GM23338 (cell line): ENCODE data around the gene SPX. TPM values are rescaled to one million over a fixed set of nuclear protein-coding genes. Genes with fewer than 3 reads are reported as not detected.

ENCODE experiments used
- ATAC-seq: fragments of 200-7000 bp; cut with Tn5 transposase; 3 replicates; pipeline ENCODE4 v1.9.1; 2020
- DNase-seq: peaks from one replicate; pipeline ENCODE4 v3.0.0-alpha.2; 2015; ENCODE audit warnings: low spot score
- H2AFZ ChIP-seq: fragments of 200-600 bp; sonication (generic); 2 replicates; pipeline ENCODE4 v1.8.0; 2016; ENCODE audit warnings: antibody characterized with exemption, mild to moderate bottlenecking, moderate library complexity
- H3F3A ChIP-seq: fragments of 200-600 bp; sonication (generic); replicated peaks from 2 replicates; pipeline ENCODE4 v1.8.0; 2017; ENCODE audit warnings: antibody characterized with exemption, mixed run types, low read depth
- H3K27ac ChIP-seq: fragments of 200-600 bp; sonication (generic); 2 replicates; pipeline ENCODE4 v1.6.1; 2016; ENCODE audit warnings: low read depth
- H3K27me3 ChIP-seq: fragments of 200-600 bp; sonication (generic); 2 replicates; pipeline ENCODE4 v1.8.0; 2016; ENCODE audit warnings: mild to moderate bottlenecking, mixed run types, moderate library complexity; ENCODE audit not compliant: insufficient read depth
- H3K36me3 ChIP-seq: fragments of 200-600 bp; sonication (generic); 2 replicates; pipeline ENCODE4 v1.8.0; 2016; ENCODE audit warnings: mild to moderate bottlenecking; ENCODE audit not compliant: insufficient read depth
- H3K4me1 ChIP-seq: fragments of 200-600 bp; sonication (generic); 2 replicates; pipeline ENCODE4 v1.8.0; 2016; ENCODE audit warnings: mild to moderate bottlenecking, moderate library complexity; ENCODE audit not compliant: insufficient read depth
- H3K4me2 ChIP-seq: fragments of 200-600 bp; sonication (generic); 2 replicates; pipeline ENCODE4 v1.7.1; 2017; ENCODE audit warnings: mixed run types
- H3K4me3 ChIP-seq: fragments of 200-600 bp; sonication (generic); 2 replicates; pipeline ENCODE4 v1.6.1; 2016; ENCODE audit warnings: mixed run types
- H3K79me2 ChIP-seq: fragments of 200-600 bp; sonication (generic); replicated peaks from 2 replicates; pipeline ENCODE4 v1.8.0; 2017; ENCODE audit warnings: mild to moderate bottlenecking; ENCODE audit not compliant: insufficient read depth
- H3K9me2 ChIP-seq: fragments of 200-600 bp; sonication (generic); 2 replicates; pipeline ENCODE4 v1.8.0; 2017; ENCODE audit not compliant: insufficient read depth
- H4K20me1 ChIP-seq: fragments of 200-600 bp; sonication (generic); replicated peaks from 2 replicates; pipeline ENCODE4 v1.8.0; 2017; ENCODE audit warnings: mild to moderate bottlenecking; ENCODE audit not compliant: insufficient read depth
- H3K27ac Mint-ChIP-seq: 2 replicates; pipeline ENCODE4 v1.8.0; 2020; ENCODE audit warnings: inconsistent platforms, mild to moderate bottlenecking, moderate library complexity, mixed read lengths
- H3K27me3 Mint-ChIP-seq: 3 replicates; pipeline ENCODE4 v1.8.0; 2022; ENCODE audit warnings: low read depth, mild to moderate bottlenecking, moderate library complexity, mixed read lengths, inconsistent platforms; ENCODE audit not compliant: insufficient read depth, poor library complexity
- H3K36me3 Mint-ChIP-seq: 3 replicates; pipeline ENCODE4 v1.8.0; 2021; ENCODE audit warnings: low read depth, mild to moderate bottlenecking, inconsistent platforms, moderate library complexity, mixed read lengths
- H3K4me1 Mint-ChIP-seq: 3 replicates; pipeline ENCODE4 v1.8.0; 2020; ENCODE audit warnings: mild to moderate bottlenecking, inconsistent platforms, mixed read lengths
- H3K4me3 Mint-ChIP-seq: 3 replicates; pipeline ENCODE4 v1.8.0; 2021; ENCODE audit warnings: moderate library complexity, mild to moderate bottlenecking, inconsistent platforms, mixed read lengths
- H3K9me3 Mint-ChIP-seq: 3 replicates; pipeline ENCODE4 v1.8.0; 2020; ENCODE audit warnings: moderate library complexity, mild to moderate bottlenecking, inconsistent platforms, mixed read lengths
- CREB1 ChIP-seq: fragments of 250-450 bp; sonication (Bioruptor Pico); IDR thresholded peaks from 2 replicates; pipeline ENCODE4 v1.5.0; 2020; ENCODE audit warnings: low read depth, mild to moderate bottlenecking, moderate library complexity
- EZH2 ChIP-seq: fragments of 200-600 bp; sonication (generic); IDR thresholded peaks from one replicate; pipeline ENCODE4 v1.8.0; 2017; ENCODE audit warnings: antibody characterized with exemption, mild to moderate bottlenecking, low read depth; ENCODE audit not compliant: unreplicated experiment
- EZH2phosphoT487 ChIP-seq: fragments of 200-600 bp; sonication (generic); IDR thresholded peaks from one replicate; pipeline ENCODE4 v1.8.1; 2018; ENCODE audit warnings: antibody characterized with exemption; ENCODE audit not compliant: unreplicated experiment
- JUNB ChIP-seq: IDR thresholded peaks from one replicate; pipeline ENCODE4 v1.6.1; 2016; ENCODE audit warnings: antibody characterized with exemption; ENCODE audit not compliant: unreplicated experiment
- POLR2AphosphoS5 ChIP-seq: IDR thresholded peaks from 2 replicates; pipeline ENCODE4 v1.6.1; 2016; ENCODE audit warnings: antibody characterized with exemption, low read depth
- STAT1 ChIP-seq: IDR thresholded peaks from one replicate; pipeline ENCODE4 v1.6.1; 2016; ENCODE audit warnings: antibody characterized with exemption; ENCODE audit not compliant: unreplicated experiment
- ZNF114 ChIP-seq: fragments of 250-450 bp; sonication (Bioruptor Pico); IDR thresholded peaks from 2 replicates; pipeline ENCODE4 v1.5.0; 2020; ENCODE audit warnings: mild to moderate bottlenecking, moderate library complexity
- ZNF331 ChIP-seq: fragments of 250-450 bp; sonication (Bioruptor Pico); IDR thresholded peaks from 2 replicates; pipeline ENCODE4 v1.5.0; 2020; ENCODE audit warnings: low read depth, mild to moderate bottlenecking, moderate library complexity
- polyA plus RNA-seq: library from polyadenylated mRNA; unstranded; fragments of >200 nt; fragmentation: Nextera tagmentation; extraction: Ambion mirVana; gene quantifications from 2 replicates; pipeline ENCODE4 v1.2.1, GENCODE V29; 2016
- total RNA-seq: library from RNA; depleted of rRNA; stranded (reverse); fragments of >200 nt; shearing (Covaris generic); gene quantifications from 2 replicates; pipeline ENCODE4 v1.2.3, GENCODE V29; 2014
- TF ChIP-seq, protein P1 (sequence below): fragments of 250-450 bp; sonication (Bioruptor Pico); IDR thresholded peaks from 2 replicates; pipeline ENCODE4 v1.5.0; 2020; ENCODE audit warnings: mild to moderate bottlenecking, moderate library complexity

SPX gene
- total and polyA plus RNA-seq, 2 experiments from 2014 or later: 1.3 TPM

DNA sequence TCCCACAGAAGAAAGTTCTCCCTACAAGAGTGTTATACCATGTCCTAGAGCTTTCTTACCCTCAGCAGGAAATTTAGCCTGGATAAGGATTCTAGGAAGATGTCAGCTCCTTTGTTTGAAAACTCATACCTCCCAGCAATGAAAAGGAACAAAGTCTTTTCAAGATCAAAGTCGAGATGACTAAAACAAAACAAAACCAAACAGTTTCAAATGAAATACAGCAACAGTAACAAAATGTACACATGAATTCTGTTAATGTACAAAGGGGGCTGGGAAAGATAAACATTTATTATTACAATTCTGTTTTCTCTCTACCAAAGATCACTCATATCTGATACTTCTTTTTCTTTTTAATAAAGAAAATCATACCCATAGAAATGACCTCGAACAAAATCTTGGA is 36.8 kb downstream of the SPX start (continued):
- TF ChIP-seq, protein P1, sequence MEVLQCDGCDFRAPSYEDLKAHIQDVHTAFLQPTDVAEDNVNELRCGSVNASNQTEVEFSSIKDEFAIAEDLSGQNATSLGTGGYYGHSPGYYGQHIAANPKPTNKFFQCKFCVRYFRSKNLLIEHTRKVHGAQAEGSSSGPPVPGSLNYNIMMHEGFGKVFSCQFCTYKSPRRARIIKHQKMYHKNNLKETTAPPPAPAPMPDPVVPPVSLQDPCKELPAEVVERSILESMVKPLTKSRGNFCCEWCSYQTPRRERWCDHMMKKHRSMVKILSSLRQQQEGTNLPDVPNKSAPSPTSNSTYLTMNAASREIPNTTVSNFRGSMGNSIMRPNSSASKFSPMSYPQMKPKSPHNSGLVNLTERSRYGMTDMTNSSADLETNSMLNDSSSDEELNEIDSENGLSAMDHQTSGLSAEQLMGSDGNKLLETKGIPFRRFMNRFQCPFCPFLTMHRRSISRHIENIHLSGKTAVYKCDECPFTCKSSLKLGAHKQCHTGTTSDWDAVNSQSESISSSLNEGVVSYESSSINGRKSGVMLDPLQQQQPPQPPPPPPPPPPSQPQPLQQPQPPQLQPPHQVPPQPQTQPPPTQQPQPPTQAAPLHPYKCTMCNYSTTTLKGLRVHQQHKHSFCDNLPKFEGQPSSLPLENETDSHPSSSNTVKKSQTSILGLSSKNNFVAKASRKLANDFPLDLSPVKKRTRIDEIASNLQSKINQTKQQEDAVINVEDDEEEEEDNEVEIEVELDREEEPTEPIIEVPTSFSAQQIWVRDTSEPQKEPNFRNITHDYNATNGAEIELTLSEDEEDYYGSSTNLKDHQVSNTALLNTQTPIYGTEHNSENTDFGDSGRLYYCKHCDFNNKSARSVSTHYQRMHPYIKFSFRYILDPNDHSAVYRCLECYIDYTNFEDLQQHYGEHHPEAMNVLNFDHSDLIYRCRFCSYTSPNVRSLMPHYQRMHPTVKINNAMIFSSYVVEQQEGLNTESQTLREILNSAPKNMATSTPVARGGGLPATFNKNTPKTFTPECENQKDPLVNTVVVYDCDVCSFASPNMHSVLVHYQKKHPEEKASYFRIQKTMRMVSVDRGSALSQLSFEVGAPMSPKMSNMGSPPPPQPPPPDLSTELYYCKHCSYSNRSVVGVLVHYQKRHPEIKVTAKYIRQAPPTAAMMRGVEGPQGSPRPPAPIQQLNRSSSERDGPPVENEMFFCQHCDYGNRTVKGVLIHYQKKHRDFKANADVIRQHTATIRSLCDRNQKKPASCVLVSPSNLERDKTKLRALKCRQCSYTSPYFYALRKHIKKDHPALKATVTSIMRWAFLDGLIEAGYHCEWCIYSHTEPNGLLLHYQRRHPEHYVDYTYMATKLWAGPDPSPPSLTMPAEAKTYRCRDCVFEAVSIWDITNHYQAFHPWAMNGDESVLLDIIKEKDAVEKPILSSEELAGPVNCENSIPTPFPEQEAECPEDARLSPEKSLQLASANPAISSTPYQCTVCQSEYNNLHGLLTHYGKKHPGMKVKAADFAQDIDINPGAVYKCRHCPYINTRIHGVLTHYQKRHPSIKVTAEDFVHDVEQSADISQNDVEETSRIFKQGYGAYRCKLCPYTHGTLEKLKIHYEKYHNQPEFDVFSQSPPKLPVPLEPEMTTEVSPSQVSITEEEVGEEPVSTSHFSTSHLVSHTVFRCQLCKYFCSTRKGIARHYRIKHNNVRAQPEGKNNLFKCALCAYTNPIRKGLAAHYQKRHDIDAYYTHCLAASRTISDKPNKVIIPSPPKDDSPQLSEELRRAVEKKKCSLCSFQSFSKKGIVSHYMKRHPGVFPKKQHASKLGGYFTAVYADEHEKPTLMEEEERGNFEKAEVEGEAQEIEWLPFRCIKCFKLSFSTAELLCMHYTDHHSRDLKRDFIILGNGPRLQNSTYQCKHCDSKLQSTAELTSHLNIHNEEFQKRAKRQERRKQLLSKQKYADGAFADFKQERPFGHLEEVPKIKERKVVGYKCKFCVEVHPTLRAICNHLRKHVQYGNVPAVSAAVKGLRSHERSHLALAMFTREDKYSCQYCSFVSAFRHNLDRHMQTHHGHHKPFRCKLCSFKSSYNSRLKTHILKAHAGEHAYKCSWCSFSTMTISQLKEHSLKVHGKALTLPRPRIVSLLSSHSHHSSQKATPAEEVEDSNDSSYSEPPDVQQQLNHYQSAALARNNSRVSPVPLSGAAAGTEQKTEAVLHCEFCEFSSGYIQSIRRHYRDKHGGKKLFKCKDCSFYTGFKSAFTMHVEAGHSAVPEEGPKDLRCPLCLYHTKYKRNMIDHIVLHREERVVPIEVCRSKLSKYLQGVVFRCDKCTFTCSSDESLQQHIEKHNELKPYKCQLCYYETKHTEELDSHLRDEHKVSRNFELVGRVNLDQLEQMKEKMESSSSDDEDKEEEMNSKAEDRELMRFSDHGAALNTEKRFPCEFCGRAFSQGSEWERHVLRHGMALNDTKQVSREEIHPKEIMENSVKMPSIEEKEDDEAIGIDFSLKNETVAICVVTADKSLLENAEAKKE (CRISPR knock-in tag): no peak
- TF ChIP-seq EZH2phosphoT487 (no peak), EZH2 (no peak), STAT1 (no peak)

DNA sequence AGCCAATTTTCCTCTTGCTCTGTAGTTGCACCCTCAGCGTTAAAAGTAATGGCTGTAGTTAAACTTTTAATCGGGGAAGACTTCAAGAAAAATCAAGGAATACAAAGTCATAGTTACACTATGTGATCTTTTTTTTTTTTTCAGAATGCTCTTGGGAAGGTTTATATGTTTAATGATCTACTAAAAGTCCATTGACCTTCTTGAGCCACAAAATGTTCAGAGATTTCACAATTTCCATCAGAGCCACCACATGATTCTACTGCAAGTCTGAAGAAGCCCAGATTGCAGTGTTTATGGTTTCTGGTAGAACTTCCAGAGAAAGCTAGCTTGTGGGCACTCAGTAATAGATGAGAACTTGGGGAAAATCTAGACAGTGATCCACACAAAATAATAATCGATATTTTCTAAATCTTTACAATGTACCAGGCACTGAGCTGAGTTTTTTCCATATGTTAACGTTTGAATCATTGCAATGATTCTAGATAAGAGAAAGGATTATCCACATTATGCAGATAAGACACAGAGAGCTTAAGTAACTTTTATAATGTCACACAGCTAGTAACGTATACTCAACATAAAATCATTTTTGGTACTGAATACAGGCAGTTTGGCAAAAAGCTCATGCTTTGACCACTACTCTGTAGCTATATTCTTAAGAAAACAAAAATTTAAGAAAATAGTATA is 40.3 kb downstream of the SPX start:
- Mint-ChIP-seq H3K4me1 (no peaks in the 10 kb centered on the region), H3K27me3 (no peaks in the 10 kb centered on the region), H3K36me3 (no peaks in the 10 kb centered on the region), H3K4me3 (no peak overlapping the region), H3K27ac (no peak overlapping the region), H3K9me3 (no peaks in the 10 kb centered on the region)
- no peak overlapping the region for H2AFZ ChIP-seq
- H3K36me3 ChIP-seq: no peaks in the 10 kb centered on the region
- ATAC-seq (no peak), DNase-seq (no peak)
- no peaks in the 10 kb centered on the region for H3K4me1 ChIP-seq
- no peaks in the 10 kb centered on the region for H3K79me2 ChIP-seq
- H3K4me3 ChIP-seq: no peak overlapping the region
- no peak overlapping the region for H3K4me2 ChIP-seq
- no peaks in the 10 kb centered on the region for H3K27me3 ChIP-seq
- H4K20me1 ChIP-seq: no peaks in the 10 kb centered on the region
- H3F3A ChIP-seq: no peaks in the 10 kb centered on the region
- no peaks in the 10 kb centered on the region for H3K9me2 ChIP-seq
- H3K27ac ChIP-seq: no peak overlapping the region
- TF ChIP-seq POLR2AphosphoS5 (no peak), CREB1 (CRISPR knock-in tag) (no peak), ZNF331 (CRISPR knock-in tag) (no peak), ZNF114 (CRISPR knock-in tag) (no peak), JUNB (no peak), EZH2phosphoT487 (no peak)
